ENCODE measurements around the gene RAB20. TPM values are rescaled to one million over a fixed set of nuclear protein-coding genes. Genes with fewer than 3 reads are reported as not detected.
"Not testable (repeated sequence)": the region's sequence is repeated elsewhere in the genome, so short reads cannot be mapped to it uniquely, and the experiment has no call there.

Gene RAB20
- polyA plus RNA-seq, 1 donor (not counting 4 experiments of a cell fraction or from before 2014, with no cell fraction given), result 4.3 TPM

GRCh38 chr13:110570886-110571285 lies 9.4 kb upstream of the RAB20 start:
- no peak overlapping the region for H2AFZ ChIP-seq (ENCODE audit: control insufficient read depth, low read length)

DNA sequence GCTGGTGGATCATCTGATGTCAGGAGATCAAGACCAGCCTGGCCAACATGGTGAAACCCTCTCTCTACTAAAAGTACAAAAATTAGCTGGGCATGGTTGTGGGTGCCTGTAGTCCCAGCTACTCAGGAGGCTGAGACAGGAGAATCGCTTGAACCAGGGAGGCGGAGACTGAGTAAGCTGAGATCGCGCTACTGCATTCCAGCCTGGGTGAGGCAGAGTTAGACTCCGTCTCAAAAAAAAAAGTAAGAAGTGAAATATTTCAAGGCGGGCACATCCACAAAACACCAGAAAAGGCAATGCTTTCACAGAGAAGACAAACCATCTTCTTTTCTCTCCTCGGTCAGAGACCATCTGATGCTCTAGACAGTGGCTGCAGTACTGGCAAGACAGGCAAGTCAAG lies 8.4 kb upstream of the RAB20 start:
- H3K9me1 ChIP-seq (ENCODE audit: control insufficient read depth, extremely low read depth, insufficient read depth, low read length); H3K4me3 ChIP-seq (ENCODE audit: control insufficient read depth in 2 of 3, extremely low read depth in 1 of 3, insufficient read depth in 2 of 3, low read depth in 1 of 3, low read length in 3 of 3); DNase-seq (ENCODE audit: low read depth, low spot score); H3K4me1 ChIP-seq (ENCODE audit: control insufficient read depth, extremely low read depth, insufficient read depth, low read length); H3K4me2 ChIP-seq (ENCODE audit: control insufficient read depth, extremely low read depth, insufficient read depth, low read depth, low read length); H3K9me3 ChIP-seq (ENCODE audit: control insufficient read depth, low read depth, low read length); H4K20me1 ChIP-seq (ENCODE audit: control insufficient read depth, extremely low read depth, insufficient read depth, low read length); H3K27ac ChIP-seq (ENCODE audit: control insufficient read depth, insufficient read depth, low read length); H2AFZ ChIP-seq (ENCODE audit: control insufficient read depth, low read length); H3K79me2 ChIP-seq (ENCODE audit: control insufficient read depth, insufficient read depth, low read length); FAIRE-seq; H3K36me3 ChIP-seq (ENCODE audit: control insufficient read depth in 2 of 2, extremely low read depth in 1 of 2, insufficient read depth in 2 of 2, low read length in 2 of 2); H3K9ac ChIP-seq (ENCODE audit: control insufficient read depth, extremely low read depth, insufficient read depth, low read length); dilution Hi-C loops (cut with MboI; ENCODE audit: extremely low pct_ligation_motif_present, low sequenced_read_pairs): not testable (repeated sequence)
- H3K27me3 ChIP-seq (ENCODE audit: control insufficient read depth, extremely low read depth, insufficient read depth, low read length), result peaks cover 31% of the 10 kb centered on the region

More at GRCh38 chr13:110570886-110571285, 9.4 kb upstream of the RAB20 start:
- H3K27me3 ChIP-seq (ENCODE audit: control insufficient read depth, extremely low read depth, insufficient read depth, low read length), result peaks cover 40% of the 10 kb centered on the region
- DNase-seq (ENCODE audit: low read depth, low spot score) (no peak), FAIRE-seq (no peak)
- H3K9me3 ChIP-seq (ENCODE audit: control insufficient read depth, low read depth, low read length), result no peaks in the 10 kb centered on the region
- no peaks in the 10 kb centered on the region for H3K36me3 ChIP-seq (ENCODE audit: control insufficient read depth in 2 of 2, extremely low read depth in 1 of 2, insufficient read depth in 2 of 2, low read length in 2 of 2)
- no peaks in the 10 kb centered on the region for H4K20me1 ChIP-seq (ENCODE audit: control insufficient read depth, extremely low read depth, insufficient read depth, low read length)
- H3K4me1 ChIP-seq (ENCODE audit: control insufficient read depth, extremely low read depth, insufficient read depth, low read length), result no peaks in the 10 kb centered on the region
- TF ChIP-seq, protein P1, sequence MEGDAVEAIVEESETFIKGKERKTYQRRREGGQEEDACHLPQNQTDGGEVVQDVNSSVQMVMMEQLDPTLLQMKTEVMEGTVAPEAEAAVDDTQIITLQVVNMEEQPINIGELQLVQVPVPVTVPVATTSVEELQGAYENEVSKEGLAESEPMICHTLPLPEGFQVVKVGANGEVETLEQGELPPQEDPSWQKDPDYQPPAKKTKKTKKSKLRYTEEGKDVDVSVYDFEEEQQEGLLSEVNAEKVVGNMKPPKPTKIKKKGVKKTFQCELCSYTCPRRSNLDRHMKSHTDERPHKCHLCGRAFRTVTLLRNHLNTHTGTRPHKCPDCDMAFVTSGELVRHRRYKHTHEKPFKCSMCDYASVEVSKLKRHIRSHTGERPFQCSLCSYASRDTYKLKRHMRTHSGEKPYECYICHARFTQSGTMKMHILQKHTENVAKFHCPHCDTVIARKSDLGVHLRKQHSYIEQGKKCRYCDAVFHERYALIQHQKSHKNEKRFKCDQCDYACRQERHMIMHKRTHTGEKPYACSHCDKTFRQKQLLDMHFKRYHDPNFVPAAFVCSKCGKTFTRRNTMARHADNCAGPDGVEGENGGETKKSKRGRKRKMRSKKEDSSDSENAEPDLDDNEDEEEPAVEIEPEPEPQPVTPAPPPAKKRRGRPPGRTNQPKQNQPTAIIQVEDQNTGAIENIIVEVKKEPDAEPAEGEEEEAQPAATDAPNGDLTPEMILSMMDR (optimal IDR thresholded peaks at IDR 0.05 in 1 of 3, IDR thresholded peaks at IDR 0.05 in 1 of 3, conservative IDR thresholded peaks at IDR 0.05 in 1 of 3; ENCODE audit: extremely low read depth in 1 of 3, insufficient read depth in 2 of 3, low read length in 3 of 3), result no peak
- no peak for TF ChIP-seq EZH2 (IDR thresholded peaks at IDR 0.05; ENCODE audit: low read length)
- H3K4me3 ChIP-seq (ENCODE audit: control insufficient read depth in 2 of 3, extremely low read depth in 1 of 3, insufficient read depth in 2 of 3, low read depth in 1 of 3, low read length in 3 of 3), result no peak overlapping the region
- no peak overlapping the region for H3K27ac ChIP-seq (ENCODE audit: control insufficient read depth, insufficient read depth, low read length)
- H3K79me2 ChIP-seq (ENCODE audit: control insufficient read depth, insufficient read depth, low read length), result no peaks in the 10 kb centered on the region
- no peak overlapping the region for H3K9ac ChIP-seq (ENCODE audit: control insufficient read depth, extremely low read depth, insufficient read depth, low read length)
- H3K9me1 ChIP-seq (ENCODE audit: control insufficient read depth, extremely low read depth, insufficient read depth, low read length), result no peaks in the 10 kb centered on the region
- H3K4me2 ChIP-seq (ENCODE audit: control insufficient read depth, extremely low read depth, insufficient read depth, low read depth, low read length), result no peak overlapping the region
- dilution Hi-C loops (cut with MboI; ENCODE audit: extremely low pct_ligation_motif_present, low sequenced_read_pairs), result no loop called here

- H3K4me2 ChIP-seq (ENCODE audit: control insufficient read depth, extremely low read depth, insufficient read depth, low read depth, low read length), result no peak overlapping the region
- dilution Hi-C loops (cut with MboI; ENCODE audit: extremely low pct_ligation_motif_present, low sequenced_read_pairs), result no loop called here
- no peak overlapping the region for H2AFZ ChIP-seq (ENCODE audit: control insufficient read depth, low read length)
- H3K9me1 ChIP-seq (ENCODE audit: control insufficient read depth, extremely low read depth, insufficient read depth, low read length), result no peaks in the 10 kb centered on the region
- no peak overlapping the region for H3K9ac ChIP-seq (ENCODE audit: control insufficient read depth, extremely low read depth, insufficient read depth, low read length)
- H3K4me1 ChIP-seq (ENCODE audit: control insufficient read depth, extremely low read depth, insufficient read depth, low read length), result no peaks in the 10 kb centered on the region
- H3K27me3 ChIP-seq (ENCODE audit: control insufficient read depth, extremely low read depth, insufficient read depth, low read length), result peaks cover 21% of the 10 kb centered on the region
- FAIRE-seq, result no peak
- no peaks in the 10 kb centered on the region for H4K20me1 ChIP-seq (ENCODE audit: control insufficient read depth, extremely low read depth, insufficient read depth, low read length)
- TF ChIP-seq, protein P1 (optimal IDR thresholded peaks at IDR 0.05 in 1 of 3, IDR thresholded peaks at IDR 0.05 in 1 of 3, conservative IDR thresholded peaks at IDR 0.05 in 1 of 3; ENCODE audit: extremely low read depth in 1 of 3, insufficient read depth in 2 of 3, low read length in 3 of 3), result no peak
- TF ChIP-seq EZH2 (IDR thresholded peaks at IDR 0.05; ENCODE audit: low read length), result no peak
- H3K79me2 ChIP-seq (ENCODE audit: control insufficient read depth, insufficient read depth, low read length), result no peaks in the 10 kb centered on the region
- H3K9me3 ChIP-seq (ENCODE audit: control insufficient read depth, low read depth, low read length), result no peaks in the 10 kb centered on the region
- H3K27ac ChIP-seq (ENCODE audit: control insufficient read depth, insufficient read depth, low read length), result no peak overlapping the region
- no peaks in the 10 kb centered on the region for H3K36me3 ChIP-seq (ENCODE audit: control insufficient read depth in 2 of 2, extremely low read depth in 1 of 2, insufficient read depth in 2 of 2, low read length in 2 of 2)
- H3K4me3 ChIP-seq (ENCODE audit: control insufficient read depth in 2 of 3, extremely low read depth in 1 of 3, insufficient read depth in 2 of 3, low read depth in 1 of 3, low read length in 3 of 3), result no peak overlapping the region
- no peak for DNase-seq (ENCODE audit: low read depth, low spot score)
These were observed 7.1 kb upstream of the RAB20 start for GRCh38 chr13:110568612-110569011.

All from keratinocyte (primary cell).